PFSK-1 (cell line): ENCODE results near the gene APH1B.

ENCODE experiments used
- POLR2AphosphoS5 ChIP-seq: IDR thresholded peaks from 2 replicates; pipeline ENCODE4 v1.6.1; 2012; ENCODE audit warnings: low read depth, mild to moderate bottlenecking, control low read depth, low read length, moderate library complexity
- REST ChIP-seq, 2 experiments: IDR thresholded peaks; 2 replicates each; pipeline versions ENCODE4 v1.6.1 to v1.8.0; 2011 to 2012; ENCODE audit warnings: low read depth in 2 of 2, low read length in 2 of 2, control low read depth in 1 of 2, inconsistent platforms in 1 of 2, mild to moderate bottlenecking in 1 of 2, moderate library complexity in 1 of 2; ENCODE audit not compliant: insufficient read depth in 1 of 2
- TAF1 ChIP-seq: IDR thresholded peaks from 2 replicates; pipeline ENCODE4 v1.6.1; 2012; ENCODE audit warnings: low read length, control low read depth, borderline replicate concordance; ENCODE audit not compliant: insufficient read depth

- TF ChIP-seq POLR2AphosphoS5: no peak
- no peak for TF ChIP-seq REST (IDR thresholded peaks at IDR 0.05; ENCODE audit: insufficient read depth in 1 of 2, low read depth in 2 of 2, low read length in 2 of 2)
- no peak for TF ChIP-seq TAF1
Observed at GRCh38 chr15:63244976-63245645, 32.3 kb upstream of the APH1B start.
